HG02970 (cell line): ENCODE measurements around the gene LZTS2.

Experiments
- ATAC-seq: cut with Tn5 transposase; IDR thresholded peaks from one replicate; pipeline ENCODE4 v1.9.1; 2021; ENCODE audit warnings: mild to moderate bottlenecking, moderate library complexity, moderate number of reproducible peaks; ENCODE audit not compliant: unreplicated experiment, low FRiP score

LZTS2 gene

DNA sequence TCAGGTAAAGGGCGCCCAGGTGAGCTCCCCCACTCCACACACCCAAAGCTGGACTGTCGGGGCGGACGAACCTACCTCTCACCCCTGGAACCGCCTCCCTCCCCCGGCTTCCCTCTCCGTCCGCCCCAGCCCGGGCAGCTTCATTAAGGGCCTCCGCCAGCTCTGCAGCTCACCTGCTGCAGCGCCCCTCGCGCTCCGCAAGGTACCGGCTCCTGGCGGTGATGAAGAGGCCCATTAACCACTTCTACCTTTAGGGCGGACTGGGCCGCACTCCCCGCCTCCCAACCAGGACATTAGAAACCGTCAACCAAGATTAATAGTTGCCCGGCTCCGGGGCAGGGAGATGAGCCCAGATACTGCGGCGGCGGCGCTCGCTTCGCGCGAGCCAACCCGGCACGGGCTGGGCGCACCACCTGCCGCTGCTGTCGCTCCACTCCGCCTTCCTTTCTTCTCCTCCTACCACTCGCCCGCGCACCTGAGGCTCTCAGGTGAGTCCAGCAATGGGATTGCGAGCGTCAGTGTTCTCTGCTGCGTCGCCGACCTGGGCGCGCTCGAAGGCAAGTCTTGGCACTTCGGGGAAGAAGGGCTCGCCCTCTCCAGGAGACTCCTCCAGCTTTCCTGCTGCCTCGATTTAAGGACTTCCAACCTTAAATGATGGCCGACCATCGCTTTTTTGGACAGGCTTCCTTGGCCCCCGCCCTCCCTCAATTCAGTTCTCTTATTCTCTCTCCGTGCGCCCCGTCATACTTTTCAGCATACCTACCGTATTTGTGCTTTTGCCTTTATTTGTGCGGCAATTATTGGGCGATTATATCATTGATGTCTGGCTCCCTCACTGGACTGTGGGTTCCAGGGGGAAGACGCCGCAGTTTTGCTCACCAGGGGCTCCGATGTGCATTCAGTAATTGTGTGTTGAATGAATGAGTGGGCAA, 48.6 kb downstream of the LZTS2 start:
- no peak for ATAC-seq

GRCh38 chr10:101050208-101051069, 50.8 kb downstream of the LZTS2 start:
- no peak for ATAC-seq

DNA sequence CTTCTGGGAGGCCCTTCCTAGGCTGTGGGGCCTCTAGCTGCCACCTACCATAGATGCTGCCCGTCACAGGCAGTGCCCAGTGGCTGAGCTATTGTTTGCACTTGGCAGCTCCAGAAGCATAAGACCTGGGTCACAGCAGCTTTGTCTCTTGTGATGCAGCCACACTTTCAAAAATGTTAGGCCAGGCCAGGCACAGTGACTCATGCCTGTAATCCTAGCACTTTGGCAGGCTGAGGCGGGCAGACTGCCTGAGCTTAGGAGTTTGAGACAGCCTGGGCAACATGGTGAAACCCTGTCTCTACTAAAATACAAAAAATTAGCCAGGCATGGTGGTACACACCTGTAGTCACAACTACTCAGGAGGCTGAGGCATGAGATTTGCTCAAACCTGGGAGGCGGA, 52.7 kb downstream of the LZTS2 start:
- no peak for ATAC-seq

GRCh38 chr10:101053516-101053915, 53.9 kb downstream of the LZTS2 start:
- no peak for ATAC-seq

GRCh38 chr10:101054351-101054750, 54.7 kb downstream of the LZTS2 start:
- no peak for ATAC-seq

GRCh38 chr10:101054876-101055275, 55.3 kb downstream of the LZTS2 start:
- no peak for ATAC-seq

DNA sequence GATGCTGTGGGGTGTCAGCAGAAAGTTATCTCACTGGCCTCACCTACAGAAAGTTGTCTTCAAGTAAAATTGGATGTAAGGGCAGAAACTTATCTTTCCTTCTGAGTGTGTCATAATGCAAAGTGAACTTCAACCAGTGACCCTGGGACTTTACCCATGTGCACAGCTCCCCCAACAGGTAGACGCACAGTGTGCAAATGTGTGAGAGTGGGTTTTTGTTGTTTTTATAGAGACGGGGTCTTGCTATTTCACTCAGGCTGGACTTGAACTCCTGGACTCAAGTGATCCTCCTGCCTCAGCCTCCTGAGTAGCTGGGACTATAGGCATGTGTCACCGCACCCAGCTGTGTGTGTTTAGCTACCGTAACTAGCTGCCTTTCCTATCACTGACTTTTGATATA, 55.8 kb downstream of the LZTS2 start:
- ATAC-seq, result no peak

- ATAC-seq, result no peak
These were observed 57.0 kb downstream of the LZTS2 start for GRCh38 chr10:101056365-101057151.
